Measurements from ENCODE around the gene ME2. TPM values are rescaled to one million over a fixed set of nuclear protein-coding genes. Genes with fewer than 3 reads are reported as not detected.

ME2 gene
- 10 to 100 TPM; 72.8 to 74.4 TPM for total RNA-seq
- 67.7 TPM for polyA plus RNA-seq (2013, experiment 1 of 2)
- polyA plus RNA-seq (2013, experiment 2 of 2) = 66.3 TPM
- long read RNA-seq, experiment 1, full-length matches to known transcripts = 4 of 30 reads
- long read RNA-seq, experiment 1, partial matches to known transcripts = 9 of 30 reads
- long read RNA-seq, experiment 1, other reads (novel, unspliced or antisense) = 17 of 30 reads
- long read RNA-seq, experiment 2, full-length matches to known transcripts = 140 of 156 reads
- long read RNA-seq, experiment 2, partial matches to known transcripts = 6 of 156 reads
- long read RNA-seq, experiment 2, other reads (novel, unspliced or antisense) = 10 of 156 reads
- long read RNA-seq, experiment 3, full-length matches to known transcripts = 158 of 183 reads
- long read RNA-seq, experiment 3, partial matches to known transcripts = 13 of 183 reads
- long read RNA-seq, experiment 3, other reads (novel, unspliced or antisense) = 12 of 183 reads
- long read RNA-seq, experiment 4, full-length matches to known transcripts = 13 of 26 reads
- long read RNA-seq, experiment 4, partial matches to known transcripts = 0 of 26 reads
- long read RNA-seq, experiment 4, other reads (novel, unspliced or antisense) = 13 of 26 reads

DNA sequence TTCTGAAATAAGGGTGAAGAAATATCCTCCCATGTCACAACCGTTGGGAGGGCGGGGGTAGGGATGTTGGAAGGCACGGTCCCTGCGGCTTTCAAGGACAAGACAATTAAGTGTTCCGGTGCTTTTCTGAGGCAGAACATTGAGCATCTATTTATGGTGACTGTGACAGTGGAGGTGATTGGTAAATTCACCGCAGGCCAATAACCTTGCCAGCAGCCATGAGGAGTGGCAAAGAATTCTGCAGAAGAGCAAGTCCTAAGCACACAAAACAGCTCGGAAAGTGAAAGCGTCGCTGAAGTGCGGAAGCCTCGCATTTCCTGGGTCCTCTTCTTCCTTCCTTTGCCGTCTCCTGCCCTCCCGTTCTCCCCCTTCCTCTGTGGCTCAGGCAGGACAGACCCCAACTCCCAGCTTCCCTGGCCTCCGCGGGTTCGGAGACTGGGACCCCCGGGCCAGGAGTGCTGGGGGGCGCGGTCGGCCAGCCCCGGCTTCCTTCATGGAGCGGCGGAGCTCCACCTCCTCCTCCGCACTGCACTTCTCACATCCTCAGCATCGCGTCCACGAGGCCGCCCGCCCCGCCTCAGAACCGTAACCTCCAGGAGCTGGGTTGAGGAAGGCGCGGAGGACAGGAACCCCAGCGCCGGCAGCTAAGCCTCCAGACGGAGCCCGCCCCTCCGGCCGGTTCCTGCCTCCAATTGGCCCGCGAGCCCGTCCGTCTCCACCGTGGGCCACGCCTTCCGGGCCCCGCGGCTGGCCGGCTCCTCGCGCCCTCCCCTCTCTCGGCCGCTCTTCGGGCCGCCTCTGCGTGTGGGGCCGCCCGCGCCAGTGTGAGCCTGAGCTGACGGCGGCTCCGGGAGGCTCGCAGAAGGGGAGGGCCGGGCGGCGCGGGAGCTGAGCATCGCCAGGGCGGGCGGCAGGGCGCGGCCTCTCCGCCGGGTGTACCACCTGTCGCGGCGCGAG is at the start of gene ME2:
Gene ME2, plus strand, starts transcription at position 774 of the 957 bp plus-strand sequence. CDS start 16,703 bp downstream, outside the sequence.
- Histone ChIP-seq H3K27ac (ENCODE audit: low read depth, low read length) (peak within 1 kb of the TSS; percentile 77), H3K4me3 (ENCODE audit: low read length) (peak within 1 kb of the TSS; percentile 89), H3K4me1 (ENCODE audit: control insufficient read depth, insufficient read depth, low read length) (peaks cover 3% of the 10 kb centered on the region), H3K27me3 (ENCODE audit: control insufficient read depth, insufficient read depth, low read length, poor library complexity, severe bottlenecking) (no peaks in the 10 kb centered on the region), H3K9me3 (ENCODE audit: control insufficient read depth, low read length) (peaks cover 5% of the 10 kb centered on the region), H3K9ac (ENCODE audit: extremely low read depth, low read length, poor library complexity, severe bottlenecking) (peak within 1 kb of the TSS; percentile 72), H3K36me3 (ENCODE audit: control insufficient read depth, insufficient read depth, low read length) (peaks cover 6% of the 10 kb centered on the region)
- DNase-seq = peak; percentile 97
- H3K27me3 Mint-ChIP-seq (ENCODE audit: insufficient read depth) = no peaks in the 10 kb centered on the region
- H3K27ac Mint-ChIP-seq = peak within 1 kb of the TSS; percentile 92
- WGBS, 2 experiments (ENCODE audit: insufficient coverage in 1 of 2, insufficient read length in 1 of 2) = 2 to 8% methylated on average over 11 to 78 of the region's 78 CpGs
- H3K4me3 Mint-ChIP-seq = peak within 1 kb of the TSS; percentile 80
- TF ChIP-seq, protein P1, sequence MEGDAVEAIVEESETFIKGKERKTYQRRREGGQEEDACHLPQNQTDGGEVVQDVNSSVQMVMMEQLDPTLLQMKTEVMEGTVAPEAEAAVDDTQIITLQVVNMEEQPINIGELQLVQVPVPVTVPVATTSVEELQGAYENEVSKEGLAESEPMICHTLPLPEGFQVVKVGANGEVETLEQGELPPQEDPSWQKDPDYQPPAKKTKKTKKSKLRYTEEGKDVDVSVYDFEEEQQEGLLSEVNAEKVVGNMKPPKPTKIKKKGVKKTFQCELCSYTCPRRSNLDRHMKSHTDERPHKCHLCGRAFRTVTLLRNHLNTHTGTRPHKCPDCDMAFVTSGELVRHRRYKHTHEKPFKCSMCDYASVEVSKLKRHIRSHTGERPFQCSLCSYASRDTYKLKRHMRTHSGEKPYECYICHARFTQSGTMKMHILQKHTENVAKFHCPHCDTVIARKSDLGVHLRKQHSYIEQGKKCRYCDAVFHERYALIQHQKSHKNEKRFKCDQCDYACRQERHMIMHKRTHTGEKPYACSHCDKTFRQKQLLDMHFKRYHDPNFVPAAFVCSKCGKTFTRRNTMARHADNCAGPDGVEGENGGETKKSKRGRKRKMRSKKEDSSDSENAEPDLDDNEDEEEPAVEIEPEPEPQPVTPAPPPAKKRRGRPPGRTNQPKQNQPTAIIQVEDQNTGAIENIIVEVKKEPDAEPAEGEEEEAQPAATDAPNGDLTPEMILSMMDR (conservative IDR thresholded peaks at IDR 0.05) = no peak
- peaks cover 21% of the 10 kb centered on the region for H3K4me1 Mint-ChIP-seq
- peaks cover 3% of the 10 kb centered on the region for H3K36me3 Mint-ChIP-seq (ENCODE audit: low read depth)
- peaks cover 2% of the 10 kb centered on the region for H3K9me3 Mint-ChIP-seq

DNA sequence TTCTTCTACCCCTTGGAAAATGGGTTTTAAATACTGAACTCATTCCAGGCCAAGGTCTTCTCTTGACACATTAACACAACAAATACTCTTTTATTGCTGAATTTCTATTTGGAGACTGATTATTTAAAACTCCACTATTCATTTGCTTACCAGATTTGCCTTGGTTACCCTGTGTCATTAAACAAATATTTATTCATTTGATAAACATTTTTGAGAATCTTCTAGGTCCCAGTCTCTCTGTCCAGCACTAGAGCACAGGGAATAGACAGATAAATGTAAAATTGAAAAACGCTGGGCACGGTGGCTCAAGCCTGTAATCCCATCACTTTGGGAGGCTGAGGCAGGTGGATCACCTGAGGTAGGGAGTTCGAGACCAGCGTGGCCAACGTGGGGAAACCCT is 49.3 kb upstream of the ME2 start:
- Mint-ChIP-seq H3K9me3 (no peaks in the 10 kb centered on the region), H3K27me3 (ENCODE audit: insufficient read depth) (no peaks in the 10 kb centered on the region), H3K36me3 (ENCODE audit: low read depth) (no peaks in the 10 kb centered on the region), H3K4me1 (peaks cover 2% of the 10 kb centered on the region), H3K27ac (no peak overlapping the region), H3K4me3 (no peak overlapping the region)
- no peak for DNase-seq
- no peak overlapping the region for H3K4me3 ChIP-seq (ENCODE audit: low read length)
- no peak overlapping the region for H3K9ac ChIP-seq (ENCODE audit: extremely low read depth, low read length, poor library complexity, severe bottlenecking)
- no peaks in the 10 kb centered on the region for H3K4me1 ChIP-seq (ENCODE audit: control insufficient read depth, insufficient read depth, low read length)
- H3K27me3 ChIP-seq (ENCODE audit: control insufficient read depth, insufficient read depth, low read length, poor library complexity, severe bottlenecking) = no peaks in the 10 kb centered on the region
- H3K36me3 ChIP-seq (ENCODE audit: control insufficient read depth, insufficient read depth, low read length) = no peaks in the 10 kb centered on the region
- no peak overlapping the region for H3K27ac ChIP-seq (ENCODE audit: low read depth, low read length)
- no peaks in the 10 kb centered on the region for H3K9me3 ChIP-seq (ENCODE audit: control insufficient read depth, low read length)
- WGBS, 2 experiments (ENCODE audit: insufficient coverage in 1 of 2, insufficient read length in 1 of 2) = 98 to 100% methylated on average over 2 to 5 of the region's 5 CpGs
- TF ChIP-seq, protein P1 (conservative IDR thresholded peaks at IDR 0.05) = no peak

DNA sequence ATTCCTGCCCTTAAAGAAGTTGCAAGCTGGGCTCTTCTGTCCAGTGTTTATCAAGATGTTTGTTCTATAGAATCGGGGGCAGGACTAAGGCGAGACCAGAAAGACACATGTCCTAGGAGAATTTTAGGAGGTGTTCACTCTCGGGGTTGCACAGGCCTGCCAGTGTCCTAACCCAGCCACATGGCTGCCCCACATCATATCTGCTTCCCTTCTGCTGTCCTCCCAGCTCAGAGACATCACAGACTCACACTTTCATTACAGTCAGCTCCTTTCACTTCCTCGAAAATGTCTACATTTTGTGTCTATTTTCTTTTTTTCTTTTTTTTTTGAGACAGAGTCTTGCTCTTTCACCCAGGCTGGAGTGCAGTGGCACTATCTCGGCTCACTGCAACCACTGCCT is 48.4 kb upstream of the ME2 start:
- Mint-ChIP-seq H3K36me3 (ENCODE audit: low read depth) (no peaks in the 10 kb centered on the region), H3K9me3 (no peaks in the 10 kb centered on the region), H3K4me3 (no peak overlapping the region), H3K27me3 (ENCODE audit: insufficient read depth) (no peaks in the 10 kb centered on the region), H3K27ac (no peak overlapping the region), H3K4me1 (peaks cover 2% of the 10 kb centered on the region)
- Histone ChIP-seq H3K9ac (ENCODE audit: extremely low read depth, low read length, poor library complexity, severe bottlenecking) (no peak overlapping the region), H3K4me3 (ENCODE audit: low read length) (no peak overlapping the region), H3K9me3 (ENCODE audit: control insufficient read depth, low read length) (no peaks in the 10 kb centered on the region), H3K27me3 (ENCODE audit: control insufficient read depth, insufficient read depth, low read length, poor library complexity, severe bottlenecking) (no peaks in the 10 kb centered on the region), H3K4me1 (ENCODE audit: control insufficient read depth, insufficient read depth, low read length) (no peaks in the 10 kb centered on the region), H3K36me3 (ENCODE audit: control insufficient read depth, insufficient read depth, low read length) (no peaks in the 10 kb centered on the region), H3K27ac (ENCODE audit: low read depth, low read length) (no peak overlapping the region)
- 86 to 93% methylated on average over 4 to 5 of the region's 5 CpGs for WGBS, 2 experiments (ENCODE audit: insufficient coverage in 1 of 2, insufficient read length in 1 of 2)
- no peak for DNase-seq
- TF ChIP-seq, protein P1 (conservative IDR thresholded peaks at IDR 0.05) = no peak
